HepG2 (cell line): ENCODE measurements around the gene LRRC3C. TPM values are rescaled to one million over a fixed set of nuclear protein-coding genes. Genes with fewer than 3 reads are reported as not detected.
A peak's percentile ranks its signal among the peaks of the same experiment; 100 is the strongest.

Experiments
- ZNF407 ChIP-seq: sonication (generic); formaldehyde crosslinking; IDR thresholded peaks from one replicate; pipeline ENCODE4 v1.5.1; 2020; ENCODE audit warnings: mild to moderate bottlenecking, missing genetic modification reagents; ENCODE audit errors: not compliant biosample characterization
- ZNF816 ChIP-seq: sonication (generic); formaldehyde crosslinking; IDR thresholded peaks from 2 replicates; pipeline ENCODE4 v1.8.0; 2022; ENCODE audit warnings: missing genetic modification reagents, mild to moderate bottlenecking, borderline replicate concordance
- polyA plus RNA-seq, 8 experiments: library from polyadenylated mRNA; depleted of rRNA in 3 of 8; stranded (reverse) in 7 of 8; unstranded in 1 of 8; fragments of >200 nt; fragmentation: Illumina TruSeq in 4 of 8; extraction: Trizol in 4 of 8; gene quantifications; 2 replicates each; pipeline versions ENCODE4 v1.2.1 to v1.2.3, GENCODE V29; 2011 to 2016; ENCODE audit warnings: low read depth in 4 of 8, missing spikeins in 1 of 8, mixed read lengths in 1 of 8; ENCODE audit not compliant: insufficient read depth in 1 of 8
- total RNA-seq, 5 experiments: library from RNA; depleted of rRNA; stranded (reverse); fragments of >200 nt; fragmentation: Illumina TruSeq; extraction: Trizol; gene quantifications; 2 replicates each; pipeline ENCODE4 v1.2.3, GENCODE V29; 2016; ENCODE audit warnings: low read depth in 1 of 5

LRRC3C gene
- total and polyA plus RNA-seq, 2 of the 13 experiments (the other 11 are each of a cell fraction or from before 2014, with no cell fraction given), result 0.17 TPM; not detected in 1

- TF ChIP-seq ZNF407 (CRISPR knock-in tag) (no peak), ZNF816 (0 out of 2 replicates have a peak, but pooled peaks have one; percentile 50)
Observed at GRCh38 chr17:39923230-39923629, 4.3 kb upstream of the LRRC3C start (continued).
